Endometrial microvascular endothelial cells (primary cell): ENCODE data around the gene COX5B. TPM values are rescaled to one million over a fixed set of nuclear protein-coding genes. Genes with fewer than 3 reads are reported as not detected.
"Not testable (repeated sequence)": the region's sequence is repeated elsewhere in the genome, so short reads cannot be mapped to it uniquely, and the experiment has no call there.

Source experiments
- in situ Hi-C: cut with HindIII; loops from 2 replicates; pipeline ENCODE4 v1.10.0; 2017; ENCODE audit warnings: low sequenced_read_pairs, low pct_unique_long_range_greater_than_20kb; ENCODE audit errors: inconsistent ontology term
- total RNA-seq: library from RNA; depleted of rRNA; stranded (reverse); fragments of >200 nt; gene quantifications from one replicate; pipeline ENCODE4 v1.2.3, GENCODE V29; 2015; ENCODE audit errors: inconsistent ontology term

COX5B gene
- 213 TPM for total RNA-seq

GRCh38 chr2:97645695-97646629 lies at the start of gene COX5B:
Gene COX5B (plus strand): TSS chr2:97646062. CDS start chr2:97646087, 25 bp downstream.
- in situ Hi-C loops: no loop called here

GRCh38 chr2:97596180-97596579 lies 49.7 kb upstream of the COX5B start:
- in situ Hi-C loops: not testable (repeated sequence)

- in situ Hi-C loops: not testable (repeated sequence)
Measured at GRCh38 chr2:97601537-97601936, 44.3 kb upstream of the COX5B start.

GRCh38 chr2:97605109-97605508 lies 40.8 kb upstream of the COX5B start:
- in situ Hi-C loops: not testable (repeated sequence)

GRCh38 chr2:97605524-97606339 lies 40.1 kb upstream of the COX5B start:
- in situ Hi-C loops: not testable (repeated sequence)

- in situ Hi-C loops: not testable (repeated sequence)
Measured at GRCh38 chr2:97608745-97609144, 37.1 kb upstream of the COX5B start.

GRCh38 chr2:97611895-97612294 lies 34.0 kb upstream of the COX5B start:
- in situ Hi-C loops: not testable (repeated sequence)

- in situ Hi-C loops: not testable (repeated sequence)
Measured at GRCh38 chr2:97615746-97616145, 30.1 kb upstream of the COX5B start.

GRCh38 chr2:97617911-97618310 lies 28.0 kb upstream of the COX5B start:
- in situ Hi-C loops: no loop called here

GRCh38 chr2:97618939-97619827 lies 26.7 kb upstream of the COX5B start:
- in situ Hi-C loops: not testable (repeated sequence)

- in situ Hi-C loops: not testable (repeated sequence)
Measured at GRCh38 chr2:97620492-97620891, 25.4 kb upstream of the COX5B start.

- in situ Hi-C loops: not testable (repeated sequence)
Measured at GRCh38 chr2:97622976-97623375, 22.9 kb upstream of the COX5B start.

- in situ Hi-C loops: not testable (repeated sequence)
Measured at GRCh38 chr2:97625354-97626048, 20.4 kb upstream of the COX5B start.

GRCh38 chr2:97626049-97626430 lies 19.8 kb upstream of the COX5B start:
- in situ Hi-C loops: not testable (repeated sequence)

GRCh38 chr2:97644023-97644717 lies 1.7 kb upstream of the COX5B start:
- in situ Hi-C loops: no loop called here

GRCh38 chr2:97645112-97645694 lies 659 bp upstream of the COX5B start:
- in situ Hi-C loops: no loop called here

GRCh38 chr2:97646977-97647376 lies 1.1 kb downstream of the COX5B start:
- in situ Hi-C loops: no loop called here
